GM23338 (cell line): ENCODE results near the gene NBAS. TPM values are rescaled to one million over a fixed set of nuclear protein-coding genes. Genes with fewer than 3 reads are reported as not detected.
A peak's percentile ranks its signal among the peaks of the same experiment; 100 is the strongest.

ENCODE experiments used
- ATAC-seq: fragments of 200-7000 bp; cut with Tn5 transposase; 3 replicates; pipeline ENCODE4 v1.9.1; 2020
- DNase-seq: peaks from one replicate; pipeline ENCODE4 v3.0.0-alpha.2; 2015; ENCODE audit warnings: low spot score
- H2AFZ ChIP-seq: fragments of 200-600 bp; sonication (generic); 2 replicates; pipeline ENCODE4 v1.8.0; 2016; ENCODE audit warnings: antibody characterized with exemption, mild to moderate bottlenecking, moderate library complexity
- H3F3A ChIP-seq: fragments of 200-600 bp; sonication (generic); replicated peaks from 2 replicates; pipeline ENCODE4 v1.8.0; 2017; ENCODE audit warnings: antibody characterized with exemption, mixed run types, low read depth
- H3K27ac ChIP-seq: fragments of 200-600 bp; sonication (generic); 2 replicates; pipeline ENCODE4 v1.6.1; 2016; ENCODE audit warnings: low read depth
- H3K27me3 ChIP-seq: fragments of 200-600 bp; sonication (generic); 2 replicates; pipeline ENCODE4 v1.8.0; 2016; ENCODE audit warnings: mild to moderate bottlenecking, mixed run types, moderate library complexity; ENCODE audit not compliant: insufficient read depth
- H3K36me3 ChIP-seq: fragments of 200-600 bp; sonication (generic); 2 replicates; pipeline ENCODE4 v1.8.0; 2016; ENCODE audit warnings: mild to moderate bottlenecking; ENCODE audit not compliant: insufficient read depth
- H3K4me1 ChIP-seq: fragments of 200-600 bp; sonication (generic); 2 replicates; pipeline ENCODE4 v1.8.0; 2016; ENCODE audit warnings: mild to moderate bottlenecking, moderate library complexity; ENCODE audit not compliant: insufficient read depth
- H3K4me2 ChIP-seq: fragments of 200-600 bp; sonication (generic); 2 replicates; pipeline ENCODE4 v1.7.1; 2017; ENCODE audit warnings: mixed run types
- H3K4me3 ChIP-seq: fragments of 200-600 bp; sonication (generic); 2 replicates; pipeline ENCODE4 v1.6.1; 2016; ENCODE audit warnings: mixed run types
- H3K79me2 ChIP-seq: fragments of 200-600 bp; sonication (generic); replicated peaks from 2 replicates; pipeline ENCODE4 v1.8.0; 2017; ENCODE audit warnings: mild to moderate bottlenecking; ENCODE audit not compliant: insufficient read depth
- H3K9me2 ChIP-seq: fragments of 200-600 bp; sonication (generic); 2 replicates; pipeline ENCODE4 v1.8.0; 2017; ENCODE audit not compliant: insufficient read depth
- H4K20me1 ChIP-seq: fragments of 200-600 bp; sonication (generic); replicated peaks from 2 replicates; pipeline ENCODE4 v1.8.0; 2017; ENCODE audit warnings: mild to moderate bottlenecking; ENCODE audit not compliant: insufficient read depth
- H3K27ac Mint-ChIP-seq: 2 replicates; pipeline ENCODE4 v1.8.0; 2020; ENCODE audit warnings: inconsistent platforms, mild to moderate bottlenecking, moderate library complexity, mixed read lengths
- H3K27me3 Mint-ChIP-seq: 3 replicates; pipeline ENCODE4 v1.8.0; 2022; ENCODE audit warnings: low read depth, mild to moderate bottlenecking, moderate library complexity, mixed read lengths, inconsistent platforms; ENCODE audit not compliant: insufficient read depth, poor library complexity
- H3K36me3 Mint-ChIP-seq: 3 replicates; pipeline ENCODE4 v1.8.0; 2021; ENCODE audit warnings: low read depth, mild to moderate bottlenecking, inconsistent platforms, moderate library complexity, mixed read lengths
- H3K4me1 Mint-ChIP-seq: 3 replicates; pipeline ENCODE4 v1.8.0; 2020; ENCODE audit warnings: mild to moderate bottlenecking, inconsistent platforms, mixed read lengths
- H3K4me3 Mint-ChIP-seq: 3 replicates; pipeline ENCODE4 v1.8.0; 2021; ENCODE audit warnings: moderate library complexity, mild to moderate bottlenecking, inconsistent platforms, mixed read lengths
- H3K9me3 Mint-ChIP-seq: 3 replicates; pipeline ENCODE4 v1.8.0; 2020; ENCODE audit warnings: moderate library complexity, mild to moderate bottlenecking, inconsistent platforms, mixed read lengths
- CREB1 ChIP-seq: fragments of 250-450 bp; sonication (Bioruptor Pico); IDR thresholded peaks from 2 replicates; pipeline ENCODE4 v1.5.0; 2020; ENCODE audit warnings: low read depth, mild to moderate bottlenecking, moderate library complexity
- EZH2 ChIP-seq: fragments of 200-600 bp; sonication (generic); IDR thresholded peaks from one replicate; pipeline ENCODE4 v1.8.0; 2017; ENCODE audit warnings: antibody characterized with exemption, mild to moderate bottlenecking, low read depth; ENCODE audit not compliant: unreplicated experiment
- EZH2phosphoT487 ChIP-seq: fragments of 200-600 bp; sonication (generic); IDR thresholded peaks from one replicate; pipeline ENCODE4 v1.8.1; 2018; ENCODE audit warnings: antibody characterized with exemption; ENCODE audit not compliant: unreplicated experiment
- JUNB ChIP-seq: IDR thresholded peaks from one replicate; pipeline ENCODE4 v1.6.1; 2016; ENCODE audit warnings: antibody characterized with exemption; ENCODE audit not compliant: unreplicated experiment
- NANOG ChIP-seq: IDR thresholded peaks from 2 replicates; pipeline ENCODE4 v1.6.1; 2016; ENCODE audit warnings: antibody characterized with exemption, borderline replicate concordance
- POLR2AphosphoS5 ChIP-seq: IDR thresholded peaks from 2 replicates; pipeline ENCODE4 v1.6.1; 2016; ENCODE audit warnings: antibody characterized with exemption, low read depth
- STAT1 ChIP-seq: IDR thresholded peaks from one replicate; pipeline ENCODE4 v1.6.1; 2016; ENCODE audit warnings: antibody characterized with exemption; ENCODE audit not compliant: unreplicated experiment
- ZNF114 ChIP-seq: fragments of 250-450 bp; sonication (Bioruptor Pico); IDR thresholded peaks from 2 replicates; pipeline ENCODE4 v1.5.0; 2020; ENCODE audit warnings: mild to moderate bottlenecking, moderate library complexity
- ZNF331 ChIP-seq: fragments of 250-450 bp; sonication (Bioruptor Pico); IDR thresholded peaks from 2 replicates; pipeline ENCODE4 v1.5.0; 2020; ENCODE audit warnings: low read depth, mild to moderate bottlenecking, moderate library complexity
- polyA plus RNA-seq: library from polyadenylated mRNA; unstranded; fragments of >200 nt; fragmentation: Nextera tagmentation; extraction: Ambion mirVana; gene quantifications from 2 replicates; pipeline ENCODE4 v1.2.1, GENCODE V29; 2016
- total RNA-seq: library from RNA; depleted of rRNA; stranded (reverse); fragments of >200 nt; shearing (Covaris generic); gene quantifications from 2 replicates; pipeline ENCODE4 v1.2.3, GENCODE V29; 2014
- TF ChIP-seq, protein P1 (sequence below): IDR thresholded peaks from 2 replicates; pipeline ENCODE4 v1.6.1; 2016; ENCODE audit warnings: antibody characterized with exemption
- TF ChIP-seq, protein P2 (sequence below), 2 experiments: fragments of 200-600 bp in 1 of 2; sonication (generic) in 1 of 2; conservative IDR thresholded peaks; 2 replicates each; pipeline versions ENCODE4 v1.5.1 to v1.6.1; 2016 to 2017; ENCODE audit warnings: antibody characterized with exemption in 2 of 2, low read depth in 2 of 2, mild to moderate bottlenecking in 2 of 2, moderate library complexity in 1 of 2
- TF ChIP-seq, protein P3 (sequence below): fragments of 250-450 bp; sonication (Bioruptor Pico); IDR thresholded peaks from 2 replicates; pipeline ENCODE4 v1.5.0; 2020; ENCODE audit warnings: mild to moderate bottlenecking, moderate library complexity

The NBAS gene
- total and polyA plus RNA-seq, 2 experiments from 2014 or later: 24.8 to 38.9 TPM

DNA sequence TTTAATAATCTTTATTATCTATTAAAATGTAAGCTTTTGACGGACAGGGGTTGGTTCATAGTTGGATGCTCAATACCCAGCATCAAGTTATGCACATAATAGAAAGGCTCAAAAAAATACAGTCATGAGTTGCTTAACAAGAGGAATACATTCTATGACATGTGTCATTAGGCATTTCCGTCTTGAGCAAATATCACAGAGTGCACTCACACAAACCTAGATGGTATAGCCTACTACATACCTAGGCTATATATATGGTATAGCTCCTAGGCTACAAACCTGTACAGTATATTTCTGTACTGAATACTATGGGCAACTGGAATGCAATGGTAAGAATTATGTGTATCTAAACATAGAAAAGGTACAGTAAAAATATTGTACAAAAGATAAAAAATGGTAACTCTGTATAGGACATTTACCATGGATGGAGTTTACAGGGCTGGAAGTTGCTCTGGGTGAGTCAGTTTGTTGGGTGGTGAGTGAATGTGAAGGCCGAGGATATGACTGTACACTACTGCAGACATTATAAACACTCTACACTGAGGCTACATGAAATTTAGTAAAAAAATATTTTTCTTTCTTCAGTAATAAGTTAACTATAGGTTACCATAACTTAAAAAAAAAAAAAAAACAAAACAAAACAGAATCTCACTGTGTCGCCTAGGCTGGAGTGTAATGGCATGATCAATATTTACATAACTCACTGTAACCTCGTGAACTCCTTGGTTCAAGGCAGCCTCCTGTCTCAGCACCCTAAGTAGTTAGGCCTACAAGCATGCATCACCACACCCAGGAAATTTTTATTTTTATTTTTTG lies 201.2 kb downstream of the NBAS start:
- Mint-ChIP-seq H3K4me3 (no peak overlapping the region), H3K36me3 (peaks cover 15% of the 10 kb centered on the region; the same call in 2 of the 3 replicates), H3K9me3 (no peaks in the 10 kb centered on the region), H3K27me3 (no peaks in the 10 kb centered on the region), H3K27ac (no peak overlapping the region), H3K4me1 (peaks cover 32% of the 10 kb centered on the region)
- no peak overlapping the region for H3K27ac ChIP-seq
- no peak overlapping the region for H3K4me3 ChIP-seq
- ATAC-seq: no peak
- no peak overlapping the region for H2AFZ ChIP-seq
- no peaks in the 10 kb centered on the region for H3K79me2 ChIP-seq
- no peaks in the 10 kb centered on the region for H3F3A ChIP-seq
- TF ChIP-seq EZH2: no peak
- H3K4me2 ChIP-seq: no peak overlapping the region
- no peaks in the 10 kb centered on the region for H4K20me1 ChIP-seq
- H3K36me3 ChIP-seq: no peaks in the 10 kb centered on the region
- DNase-seq: no peak
- peaks cover 4% of the 10 kb centered on the region; the same call in 1 of the 2 replicates for H3K4me1 ChIP-seq
- H3K27me3 ChIP-seq: no peaks in the 10 kb centered on the region
- 0 out of 2 replicates have a peak, but pooled peaks cover 2% of the 10 kb centered on the region for H3K9me2 ChIP-seq

DNA sequence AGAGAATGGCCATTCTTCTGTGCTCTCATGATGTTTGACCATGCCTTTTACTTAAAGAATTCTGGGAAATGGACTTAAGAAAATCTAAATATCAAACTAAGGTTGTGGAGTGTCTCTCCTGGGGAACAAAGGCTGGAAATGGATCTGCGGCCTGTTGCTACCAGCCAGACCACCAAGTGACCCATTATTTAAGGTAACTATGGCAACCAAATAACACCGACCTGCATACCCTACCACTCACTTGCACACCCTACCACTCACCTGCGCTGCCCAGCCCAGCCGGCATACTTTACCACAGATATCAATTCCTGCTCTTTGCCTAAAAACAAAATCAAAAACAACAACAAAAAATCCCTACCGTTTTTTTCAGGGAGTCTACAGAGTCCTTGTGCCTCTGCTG lies 203.2 kb downstream of the NBAS start:
- H4K20me1 ChIP-seq: no peaks in the 10 kb centered on the region
- H3K9me3 Mint-ChIP-seq: no peaks in the 10 kb centered on the region
- ATAC-seq (peak; percentile 42; the same call in 2 of the 3 replicates), DNase-seq (no peak)
- no peak overlapping the region for H2AFZ ChIP-seq
- H3K27ac ChIP-seq: no peak overlapping the region
- peak overlapping the region; percentile 85 for H3K27ac Mint-ChIP-seq
- peaks cover 15% of the 10 kb centered on the region; the same call in 2 of the 3 replicates for H3K36me3 Mint-ChIP-seq
- H3K27me3 Mint-ChIP-seq: no peaks in the 10 kb centered on the region
- H3K4me3 Mint-ChIP-seq: no peak overlapping the region
- H3K4me1 ChIP-seq: peaks cover 3% of the 10 kb centered on the region; the same call in 1 of the 2 replicates
- no peak overlapping the region for H3K4me2 ChIP-seq
- 0 out of 2 replicates have a peak, but pooled peaks cover 2% of the 10 kb centered on the region for H3K9me2 ChIP-seq
- no peaks in the 10 kb centered on the region for H3K79me2 ChIP-seq
- H3K4me3 ChIP-seq: no peak overlapping the region
- H3K27me3 ChIP-seq: no peaks in the 10 kb centered on the region
- no peaks in the 10 kb centered on the region for H3K36me3 ChIP-seq
- H3F3A ChIP-seq: no peaks in the 10 kb centered on the region
- H3K4me1 Mint-ChIP-seq: peaks cover 36% of the 10 kb centered on the region
- TF ChIP-seq EZH2 (no peak), JUNB (no peak), NANOG (no peak), POLR2AphosphoS5 (no peak), STAT1 (no peak), ZNF114 (no peak), ZNF331 (CRISPR knock-in tag) (no peak), CREB1 (no peak), EZH2phosphoT487 (no peak)
- TF ChIP-seq, protein P1, sequence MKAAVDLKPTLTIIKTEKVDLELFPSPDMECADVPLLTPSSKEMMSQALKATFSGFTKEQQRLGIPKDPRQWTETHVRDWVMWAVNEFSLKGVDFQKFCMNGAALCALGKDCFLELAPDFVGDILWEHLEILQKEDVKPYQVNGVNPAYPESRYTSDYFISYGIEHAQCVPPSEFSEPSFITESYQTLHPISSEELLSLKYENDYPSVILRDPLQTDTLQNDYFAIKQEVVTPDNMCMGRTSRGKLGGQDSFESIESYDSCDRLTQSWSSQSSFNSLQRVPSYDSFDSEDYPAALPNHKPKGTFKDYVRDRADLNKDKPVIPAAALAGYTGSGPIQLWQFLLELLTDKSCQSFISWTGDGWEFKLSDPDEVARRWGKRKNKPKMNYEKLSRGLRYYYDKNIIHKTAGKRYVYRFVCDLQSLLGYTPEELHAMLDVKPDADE: no peak
- TF ChIP-seq, protein P2, sequence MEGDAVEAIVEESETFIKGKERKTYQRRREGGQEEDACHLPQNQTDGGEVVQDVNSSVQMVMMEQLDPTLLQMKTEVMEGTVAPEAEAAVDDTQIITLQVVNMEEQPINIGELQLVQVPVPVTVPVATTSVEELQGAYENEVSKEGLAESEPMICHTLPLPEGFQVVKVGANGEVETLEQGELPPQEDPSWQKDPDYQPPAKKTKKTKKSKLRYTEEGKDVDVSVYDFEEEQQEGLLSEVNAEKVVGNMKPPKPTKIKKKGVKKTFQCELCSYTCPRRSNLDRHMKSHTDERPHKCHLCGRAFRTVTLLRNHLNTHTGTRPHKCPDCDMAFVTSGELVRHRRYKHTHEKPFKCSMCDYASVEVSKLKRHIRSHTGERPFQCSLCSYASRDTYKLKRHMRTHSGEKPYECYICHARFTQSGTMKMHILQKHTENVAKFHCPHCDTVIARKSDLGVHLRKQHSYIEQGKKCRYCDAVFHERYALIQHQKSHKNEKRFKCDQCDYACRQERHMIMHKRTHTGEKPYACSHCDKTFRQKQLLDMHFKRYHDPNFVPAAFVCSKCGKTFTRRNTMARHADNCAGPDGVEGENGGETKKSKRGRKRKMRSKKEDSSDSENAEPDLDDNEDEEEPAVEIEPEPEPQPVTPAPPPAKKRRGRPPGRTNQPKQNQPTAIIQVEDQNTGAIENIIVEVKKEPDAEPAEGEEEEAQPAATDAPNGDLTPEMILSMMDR (conservative IDR thresholded peaks at IDR 0.05; ENCODE audit: low read depth in 2 of 2): no peak
- TF ChIP-seq, protein P3, sequence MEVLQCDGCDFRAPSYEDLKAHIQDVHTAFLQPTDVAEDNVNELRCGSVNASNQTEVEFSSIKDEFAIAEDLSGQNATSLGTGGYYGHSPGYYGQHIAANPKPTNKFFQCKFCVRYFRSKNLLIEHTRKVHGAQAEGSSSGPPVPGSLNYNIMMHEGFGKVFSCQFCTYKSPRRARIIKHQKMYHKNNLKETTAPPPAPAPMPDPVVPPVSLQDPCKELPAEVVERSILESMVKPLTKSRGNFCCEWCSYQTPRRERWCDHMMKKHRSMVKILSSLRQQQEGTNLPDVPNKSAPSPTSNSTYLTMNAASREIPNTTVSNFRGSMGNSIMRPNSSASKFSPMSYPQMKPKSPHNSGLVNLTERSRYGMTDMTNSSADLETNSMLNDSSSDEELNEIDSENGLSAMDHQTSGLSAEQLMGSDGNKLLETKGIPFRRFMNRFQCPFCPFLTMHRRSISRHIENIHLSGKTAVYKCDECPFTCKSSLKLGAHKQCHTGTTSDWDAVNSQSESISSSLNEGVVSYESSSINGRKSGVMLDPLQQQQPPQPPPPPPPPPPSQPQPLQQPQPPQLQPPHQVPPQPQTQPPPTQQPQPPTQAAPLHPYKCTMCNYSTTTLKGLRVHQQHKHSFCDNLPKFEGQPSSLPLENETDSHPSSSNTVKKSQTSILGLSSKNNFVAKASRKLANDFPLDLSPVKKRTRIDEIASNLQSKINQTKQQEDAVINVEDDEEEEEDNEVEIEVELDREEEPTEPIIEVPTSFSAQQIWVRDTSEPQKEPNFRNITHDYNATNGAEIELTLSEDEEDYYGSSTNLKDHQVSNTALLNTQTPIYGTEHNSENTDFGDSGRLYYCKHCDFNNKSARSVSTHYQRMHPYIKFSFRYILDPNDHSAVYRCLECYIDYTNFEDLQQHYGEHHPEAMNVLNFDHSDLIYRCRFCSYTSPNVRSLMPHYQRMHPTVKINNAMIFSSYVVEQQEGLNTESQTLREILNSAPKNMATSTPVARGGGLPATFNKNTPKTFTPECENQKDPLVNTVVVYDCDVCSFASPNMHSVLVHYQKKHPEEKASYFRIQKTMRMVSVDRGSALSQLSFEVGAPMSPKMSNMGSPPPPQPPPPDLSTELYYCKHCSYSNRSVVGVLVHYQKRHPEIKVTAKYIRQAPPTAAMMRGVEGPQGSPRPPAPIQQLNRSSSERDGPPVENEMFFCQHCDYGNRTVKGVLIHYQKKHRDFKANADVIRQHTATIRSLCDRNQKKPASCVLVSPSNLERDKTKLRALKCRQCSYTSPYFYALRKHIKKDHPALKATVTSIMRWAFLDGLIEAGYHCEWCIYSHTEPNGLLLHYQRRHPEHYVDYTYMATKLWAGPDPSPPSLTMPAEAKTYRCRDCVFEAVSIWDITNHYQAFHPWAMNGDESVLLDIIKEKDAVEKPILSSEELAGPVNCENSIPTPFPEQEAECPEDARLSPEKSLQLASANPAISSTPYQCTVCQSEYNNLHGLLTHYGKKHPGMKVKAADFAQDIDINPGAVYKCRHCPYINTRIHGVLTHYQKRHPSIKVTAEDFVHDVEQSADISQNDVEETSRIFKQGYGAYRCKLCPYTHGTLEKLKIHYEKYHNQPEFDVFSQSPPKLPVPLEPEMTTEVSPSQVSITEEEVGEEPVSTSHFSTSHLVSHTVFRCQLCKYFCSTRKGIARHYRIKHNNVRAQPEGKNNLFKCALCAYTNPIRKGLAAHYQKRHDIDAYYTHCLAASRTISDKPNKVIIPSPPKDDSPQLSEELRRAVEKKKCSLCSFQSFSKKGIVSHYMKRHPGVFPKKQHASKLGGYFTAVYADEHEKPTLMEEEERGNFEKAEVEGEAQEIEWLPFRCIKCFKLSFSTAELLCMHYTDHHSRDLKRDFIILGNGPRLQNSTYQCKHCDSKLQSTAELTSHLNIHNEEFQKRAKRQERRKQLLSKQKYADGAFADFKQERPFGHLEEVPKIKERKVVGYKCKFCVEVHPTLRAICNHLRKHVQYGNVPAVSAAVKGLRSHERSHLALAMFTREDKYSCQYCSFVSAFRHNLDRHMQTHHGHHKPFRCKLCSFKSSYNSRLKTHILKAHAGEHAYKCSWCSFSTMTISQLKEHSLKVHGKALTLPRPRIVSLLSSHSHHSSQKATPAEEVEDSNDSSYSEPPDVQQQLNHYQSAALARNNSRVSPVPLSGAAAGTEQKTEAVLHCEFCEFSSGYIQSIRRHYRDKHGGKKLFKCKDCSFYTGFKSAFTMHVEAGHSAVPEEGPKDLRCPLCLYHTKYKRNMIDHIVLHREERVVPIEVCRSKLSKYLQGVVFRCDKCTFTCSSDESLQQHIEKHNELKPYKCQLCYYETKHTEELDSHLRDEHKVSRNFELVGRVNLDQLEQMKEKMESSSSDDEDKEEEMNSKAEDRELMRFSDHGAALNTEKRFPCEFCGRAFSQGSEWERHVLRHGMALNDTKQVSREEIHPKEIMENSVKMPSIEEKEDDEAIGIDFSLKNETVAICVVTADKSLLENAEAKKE (CRISPR knock-in tag): no peak
